ENCODE measurements around the gene LRRC25. TPM values are rescaled to one million over a fixed set of nuclear protein-coding genes. Genes with fewer than 3 reads are reported as not detected.
A peak's percentile ranks its signal among the peaks of the same experiment; 100 is the strongest.

Gene LRRC25
- total and polyA plus RNA-seq, 2 experiments from 2014 or later, result 0.36 TPM; not detected in 1

DNA sequence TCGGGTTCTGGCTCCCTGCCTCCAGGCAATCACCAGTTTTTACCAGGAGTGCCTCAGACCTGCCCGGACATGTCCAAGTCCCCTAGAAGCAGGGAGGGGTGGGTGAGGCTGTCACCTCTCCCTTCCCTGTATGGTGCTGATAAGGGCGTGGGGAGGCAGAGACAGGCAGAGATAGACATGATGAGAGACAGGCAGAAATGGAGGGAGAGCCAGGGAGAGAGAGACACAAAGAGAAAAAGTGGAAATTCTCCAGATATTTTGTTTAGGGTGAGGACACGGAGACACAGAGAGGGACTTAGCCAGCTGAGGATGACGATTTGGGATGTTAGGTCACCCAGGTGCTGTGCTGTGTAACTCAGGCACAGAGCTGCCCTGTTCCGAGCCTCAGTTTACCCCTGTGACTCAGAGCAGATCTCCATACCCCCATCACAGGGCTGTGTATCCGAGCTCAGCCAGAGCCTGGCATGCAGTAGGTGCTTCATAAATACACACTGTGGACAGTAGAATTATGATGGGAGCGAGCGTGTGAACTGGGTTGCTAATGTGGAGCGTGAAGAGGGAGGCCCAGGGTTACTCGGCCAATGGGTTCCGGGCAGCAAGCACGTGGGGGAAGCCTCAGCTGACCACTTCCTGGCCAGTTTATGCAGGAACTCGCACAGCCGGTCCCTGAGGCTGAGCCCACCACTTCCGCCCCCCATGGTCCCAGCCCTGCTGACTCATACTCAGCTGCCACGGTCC is 23.4 kb downstream of the LRRC25 start:
- peak; percentile 92 for DNase-seq (ENCODE audit: low spot score)
- no peaks in the 10 kb centered on the region for H3K9me3 ChIP-seq (ENCODE audit: low read depth)
- peak overlapping the region; percentile 26 for H3K4me2 ChIP-seq
- H3K9me2 ChIP-seq (replicated peaks; ENCODE audit: insufficient read depth), result no peaks in the 10 kb centered on the region
- no peak overlapping the region for H3K4me3 ChIP-seq
- no peaks in the 10 kb centered on the region for H4K20me1 ChIP-seq (ENCODE audit: insufficient read depth, poor library complexity, severe bottlenecking)
- H3K79me2 ChIP-seq, result no peaks in the 10 kb centered on the region
- H3K4me1 ChIP-seq (ENCODE audit: insufficient read depth), result peaks cover 20% of the 10 kb centered on the region
- no peaks in the 10 kb centered on the region for H3K36me3 ChIP-seq (replicated peaks; ENCODE audit: insufficient read depth, low read depth)
- no peaks in the 10 kb centered on the region for H3K27me3 ChIP-seq
- TF ChIP-seq EZH2 (IDR thresholded peaks at IDR 0.05; ENCODE audit: borderline replicate concordance) (no peak), EZH2phosphoT487 (IDR thresholded peaks at IDR 0.05; ENCODE audit: low read depth, severe bottlenecking, unreplicated experiment) (no peak)
- TF ChIP-seq, protein P1, sequence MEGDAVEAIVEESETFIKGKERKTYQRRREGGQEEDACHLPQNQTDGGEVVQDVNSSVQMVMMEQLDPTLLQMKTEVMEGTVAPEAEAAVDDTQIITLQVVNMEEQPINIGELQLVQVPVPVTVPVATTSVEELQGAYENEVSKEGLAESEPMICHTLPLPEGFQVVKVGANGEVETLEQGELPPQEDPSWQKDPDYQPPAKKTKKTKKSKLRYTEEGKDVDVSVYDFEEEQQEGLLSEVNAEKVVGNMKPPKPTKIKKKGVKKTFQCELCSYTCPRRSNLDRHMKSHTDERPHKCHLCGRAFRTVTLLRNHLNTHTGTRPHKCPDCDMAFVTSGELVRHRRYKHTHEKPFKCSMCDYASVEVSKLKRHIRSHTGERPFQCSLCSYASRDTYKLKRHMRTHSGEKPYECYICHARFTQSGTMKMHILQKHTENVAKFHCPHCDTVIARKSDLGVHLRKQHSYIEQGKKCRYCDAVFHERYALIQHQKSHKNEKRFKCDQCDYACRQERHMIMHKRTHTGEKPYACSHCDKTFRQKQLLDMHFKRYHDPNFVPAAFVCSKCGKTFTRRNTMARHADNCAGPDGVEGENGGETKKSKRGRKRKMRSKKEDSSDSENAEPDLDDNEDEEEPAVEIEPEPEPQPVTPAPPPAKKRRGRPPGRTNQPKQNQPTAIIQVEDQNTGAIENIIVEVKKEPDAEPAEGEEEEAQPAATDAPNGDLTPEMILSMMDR (IDR thresholded peaks at IDR 0.05; ENCODE audit: poor library complexity), result no peak
- no peak overlapping the region for H2AFZ ChIP-seq
- 35% methylated on average over 17 of the region's 17 CpGs for WGBS (ENCODE audit: low lambda C conversion rate, missing lambda C conversion rate)
- H3K27ac ChIP-seq, result peak overlapping the region; percentile 94

DNA sequence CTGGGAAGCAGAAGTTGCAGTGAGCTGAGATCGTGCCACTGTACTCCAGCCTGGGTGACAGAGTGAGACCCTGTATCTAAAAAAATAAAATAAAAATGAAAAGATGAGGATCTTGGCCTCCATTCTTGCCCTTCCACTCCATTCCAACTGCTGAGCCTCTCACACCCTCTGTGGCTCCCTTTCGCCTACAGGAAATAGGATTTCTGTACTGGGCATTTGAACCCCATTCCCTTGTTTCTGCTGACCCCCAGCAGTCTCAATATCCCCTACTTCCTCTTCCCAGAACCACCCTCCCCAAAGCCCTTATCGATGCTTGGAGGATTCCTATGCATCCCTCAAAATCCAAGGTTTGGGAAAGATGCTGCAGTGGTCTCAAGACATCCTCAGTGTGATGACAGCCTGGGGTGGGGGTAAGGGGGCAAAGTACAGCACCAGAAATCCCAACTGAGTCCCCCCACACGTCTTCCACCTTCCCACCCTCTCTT is 24.0 kb downstream of the LRRC25 start:
- peaks cover 20% of the 10 kb centered on the region for H3K4me1 ChIP-seq (ENCODE audit: insufficient read depth)
- no peaks in the 10 kb centered on the region for H3K9me3 ChIP-seq (ENCODE audit: low read depth)
- H3K9me2 ChIP-seq (replicated peaks; ENCODE audit: insufficient read depth), result no peaks in the 10 kb centered on the region
- no peak for DNase-seq (ENCODE audit: low spot score)
- TF ChIP-seq, protein P1 (IDR thresholded peaks at IDR 0.05; ENCODE audit: poor library complexity), result no peak
- no peak for TF ChIP-seq EZH2 (IDR thresholded peaks at IDR 0.05; ENCODE audit: borderline replicate concordance)
- TF ChIP-seq EZH2phosphoT487 (IDR thresholded peaks at IDR 0.05; ENCODE audit: low read depth, severe bottlenecking, unreplicated experiment), result no peak
- WGBS (ENCODE audit: low lambda C conversion rate, missing lambda C conversion rate), result 75% methylated on average over 4 of the region's 4 CpGs
- no peak overlapping the region for H3K4me3 ChIP-seq
- peak overlapping the region; percentile 94 for H3K27ac ChIP-seq
- no peaks in the 10 kb centered on the region for H3K79me2 ChIP-seq
- no peaks in the 10 kb centered on the region for H3K27me3 ChIP-seq
- no peak overlapping the region for H3K4me2 ChIP-seq
- no peak overlapping the region for H2AFZ ChIP-seq
- no peaks in the 10 kb centered on the region for H3K36me3 ChIP-seq (replicated peaks; ENCODE audit: insufficient read depth, low read depth)
- H4K20me1 ChIP-seq (ENCODE audit: insufficient read depth, poor library complexity, severe bottlenecking), result no peaks in the 10 kb centered on the region

DNA sequence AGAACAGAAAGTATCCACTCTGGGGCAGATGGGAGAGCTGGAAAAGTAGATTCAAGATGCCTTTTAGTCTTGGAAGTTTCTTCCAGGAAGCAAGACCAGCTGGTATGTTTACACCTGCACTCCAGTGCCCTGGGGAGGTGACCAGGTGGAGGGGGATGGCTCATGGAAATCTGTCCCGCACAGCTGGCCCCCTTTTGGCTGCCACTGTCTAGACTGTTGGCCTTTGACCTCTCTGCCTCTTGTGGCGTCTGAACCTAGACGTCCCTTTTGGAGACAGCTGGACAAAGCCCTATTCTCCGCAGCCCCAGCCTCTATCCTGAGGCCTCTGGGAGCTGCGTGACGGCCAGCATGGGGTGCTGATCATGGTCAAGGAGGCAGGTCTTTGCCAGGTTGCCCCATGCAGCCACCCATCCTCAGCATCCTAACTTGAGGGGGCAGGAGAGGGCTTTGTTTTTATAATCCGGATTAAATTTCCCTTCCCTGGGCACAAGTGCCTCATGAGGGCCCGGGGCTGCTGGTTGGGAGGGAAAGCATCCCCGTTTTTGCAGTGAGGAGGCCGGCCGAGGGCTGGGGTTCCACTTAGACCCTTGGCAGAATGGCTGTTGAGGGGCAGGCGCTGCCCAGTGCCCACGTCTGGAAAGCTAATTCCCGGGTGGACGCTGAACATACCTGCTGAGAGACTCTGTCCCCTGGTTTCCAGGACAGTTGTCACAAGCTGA is 28.8 kb downstream of the LRRC25 start:
- Histone ChIP-seq H3K27me3 (no peaks in the 10 kb centered on the region), H3K79me2 (peaks cover 4% of the 10 kb centered on the region), H3K9me2 (replicated peaks; ENCODE audit: insufficient read depth) (no peaks in the 10 kb centered on the region), H3K4me3 (no peak overlapping the region), H3K4me1 (ENCODE audit: insufficient read depth) (peaks cover 21% of the 10 kb centered on the region), H3K36me3 (replicated peaks; ENCODE audit: insufficient read depth, low read depth) (no peaks in the 10 kb centered on the region), H3K9me3 (ENCODE audit: low read depth) (no peaks in the 10 kb centered on the region), H2AFZ (no peak overlapping the region), H4K20me1 (ENCODE audit: insufficient read depth, poor library complexity, severe bottlenecking) (no peaks in the 10 kb centered on the region), H3K4me2 (no peak overlapping the region), H3K27ac (peak overlapping the region; percentile 26)
- DNase-seq (ENCODE audit: low spot score), result no peak
- WGBS (ENCODE audit: low lambda C conversion rate, missing lambda C conversion rate), result 83% methylated on average over 15 of the region's 15 CpGs
- TF ChIP-seq EZH2 (IDR thresholded peaks at IDR 0.05; ENCODE audit: borderline replicate concordance) (no peak), EZH2phosphoT487 (IDR thresholded peaks at IDR 0.05; ENCODE audit: low read depth, severe bottlenecking, unreplicated experiment) (no peak)
- TF ChIP-seq, protein P1 (IDR thresholded peaks at IDR 0.05; ENCODE audit: poor library complexity), result no peak
